Measurements from ENCODE around the gene SDHAF1. TPM values are rescaled to one million over a fixed set of nuclear protein-coding genes. Genes with fewer than 3 reads are reported as not detected.

SDHAF1 gene
- total and polyA plus RNA-seq, 2 of the 8 experiments (the other 6 are each of a cell fraction or from before 2014, with no cell fraction given): 16.0 to 21.3 TPM

GRCh38 chr19:35995048-35995993 is at the start of gene SDHAF1 (continued):
- TF ChIP-seq SP1 (IDR thresholded peaks at IDR 0.05; ENCODE audit: low read depth, low read length) (peak; percentile 51; the same call in 1 of the 2 replicates), CHD2 (IDR thresholded peaks at IDR 0.05; ENCODE audit: low read length) (0 out of 2 replicates have a peak, but pooled peaks have one; percentile 45), HDAC2 (IDR thresholded peaks at IDR 0.05; ENCODE audit: borderline replicate concordance in 1 of 2, low read depth in 2 of 2, low read length in 2 of 2) (peak in 1 of 2 experiments; percentile 58; a peak in 1 of 4 replicates), SAP30 (IDR thresholded peaks at IDR 0.05; ENCODE audit: insufficient read depth, insufficient replicate concordance, low read length) (peak; percentile 54), RFX5 (IDR thresholded peaks at IDR 0.05; ENCODE audit: borderline replicate concordance, low read depth, low read length) (no peak), SUZ12 (IDR thresholded peaks at IDR 0.05; ENCODE audit: low read length) (no peak), RXRA (IDR thresholded peaks at IDR 0.05; ENCODE audit: insufficient read depth, low read depth, low read length) (no peak), RBBP5 (IDR thresholded peaks at IDR 0.05; ENCODE audit: borderline replicate concordance, low read depth, low read length) (peak; percentile 51; the same call in 1 of the 2 replicates), MAX (IDR thresholded peaks at IDR 0.05) (peak; percentile 72), SP2 (IDR thresholded peaks at IDR 0.05; ENCODE audit: low read length) (0 out of 2 replicates have a peak, but pooled peaks have one; percentile 5), CREB1 (IDR thresholded peaks at IDR 0.05) (peak; percentile 88), RAD21 (IDR thresholded peaks at IDR 0.05 in 1 of 2, conservative IDR thresholded peaks at IDR 0.05 in 1 of 2; ENCODE audit: low read depth in 2 of 2, low read length in 2 of 2) (peak in 1 of 2 experiments; percentile 23; a peak in 1 of 4 replicates), NANOG (IDR thresholded peaks at IDR 0.05; ENCODE audit: insufficient read depth, low read depth, low read length, poor library complexity, severe bottlenecking) (peak; percentile 11), MAFK (IDR thresholded peaks at IDR 0.05; ENCODE audit: low read depth, low read length) (no peak), SIN3A (conservative IDR thresholded peaks at IDR 0.05 in 1 of 2, IDR thresholded peaks at IDR 0.05 in 1 of 2; ENCODE audit: low read depth in 1 of 2, low read length in 2 of 2) (peak; percentile 3 to 72; a peak in 1 of 4 replicates), TAF1 (IDR thresholded peaks at IDR 0.05; ENCODE audit: low read depth, low read length) (0 out of 2 replicates have a peak, but pooled peaks have one; percentile 51), CTBP2 (IDR thresholded peaks at IDR 0.05; ENCODE audit: borderline replicate concordance, insufficient read depth, insufficient read length, low read length) (no peak), ASH2L (IDR thresholded peaks at IDR 0.05; ENCODE audit: low read length) (peak; percentile 84)

All from H1 (cell line).